HG02759 (cell line): ENCODE results near the gene TCF7.

Source experiments
- ATAC-seq: cut with Tn5 transposase; IDR thresholded peaks from one replicate; pipeline ENCODE4 v1.9.1; 2021; ENCODE audit warnings: mild to moderate bottlenecking, moderate library complexity; ENCODE audit not compliant: unreplicated experiment

Gene TCF7

DNA sequence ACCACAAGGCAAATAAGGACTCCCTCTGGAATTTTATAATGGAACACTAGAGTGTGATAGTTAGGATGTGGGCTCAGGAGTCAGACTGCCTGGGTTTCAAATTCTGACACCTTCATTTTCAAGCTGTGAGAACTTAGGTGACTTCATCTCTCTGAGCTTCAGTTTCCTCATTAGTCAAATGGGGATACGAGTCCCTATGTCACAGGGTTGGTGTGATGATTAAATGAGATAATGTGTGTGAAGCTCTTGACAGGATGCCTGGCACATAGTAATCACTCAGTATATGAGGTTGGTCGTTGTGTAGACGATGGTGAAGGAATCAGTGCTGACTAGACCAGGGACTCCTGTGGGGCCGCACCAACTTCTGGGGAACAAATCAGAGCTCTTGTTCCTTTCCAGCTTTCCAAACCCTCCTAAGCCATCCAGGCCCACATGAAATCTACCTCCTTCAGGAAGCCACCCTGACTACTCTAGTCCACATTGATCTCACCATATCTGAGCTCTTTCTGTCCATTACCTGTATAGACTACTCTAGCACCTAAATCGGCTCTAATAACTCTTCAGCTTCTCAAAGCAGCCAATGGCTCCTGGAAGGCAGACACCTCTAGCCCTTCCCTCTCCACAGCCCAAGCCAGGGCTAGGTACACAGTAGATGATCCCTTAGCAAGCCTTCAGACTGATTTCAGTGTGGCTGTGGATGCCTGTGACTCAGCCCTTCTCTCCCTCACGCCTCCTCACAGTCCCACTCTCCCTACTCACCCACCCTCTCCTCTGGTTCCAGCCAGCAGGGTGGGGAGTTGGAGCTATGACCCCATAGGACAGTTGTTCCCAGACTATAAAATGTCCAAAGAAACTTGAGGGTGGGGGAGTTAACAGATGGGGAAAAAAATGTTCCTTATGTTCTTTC lies 2.5 kb upstream of the TCF7 start:
- ATAC-seq = no peak

DNA sequence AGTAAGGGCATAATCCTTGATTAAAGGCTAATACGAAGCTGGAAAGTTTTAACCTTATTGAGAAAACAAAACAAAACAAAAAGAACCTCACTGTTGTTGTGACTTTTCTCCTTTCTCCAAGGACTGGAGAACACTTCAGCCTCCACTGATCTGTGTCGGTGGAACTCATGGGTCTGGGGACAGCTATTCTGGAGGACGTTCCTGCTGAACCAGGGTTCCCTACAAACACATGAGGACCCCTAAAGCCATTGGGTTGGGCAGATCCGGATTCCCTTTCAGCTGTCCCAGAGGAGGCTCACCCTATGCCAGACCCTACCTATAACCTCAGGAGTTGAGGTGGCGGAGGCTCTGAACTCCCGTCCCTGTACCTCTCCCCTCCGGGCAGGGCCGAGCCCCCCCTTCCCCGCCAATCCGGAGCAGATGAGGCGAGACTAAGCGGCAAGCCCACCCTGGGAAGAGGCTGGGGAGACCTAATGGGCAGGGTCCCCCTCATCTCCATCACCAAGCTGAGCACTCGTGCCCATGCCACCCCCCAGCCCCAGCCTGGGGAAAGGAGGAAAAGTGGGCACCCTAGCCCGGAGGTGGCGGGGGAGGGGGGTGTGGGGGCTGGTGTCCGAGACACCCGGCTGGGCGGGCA lies 1.6 kb upstream of the TCF7 start:
- ATAC-seq = no peak

DNA sequence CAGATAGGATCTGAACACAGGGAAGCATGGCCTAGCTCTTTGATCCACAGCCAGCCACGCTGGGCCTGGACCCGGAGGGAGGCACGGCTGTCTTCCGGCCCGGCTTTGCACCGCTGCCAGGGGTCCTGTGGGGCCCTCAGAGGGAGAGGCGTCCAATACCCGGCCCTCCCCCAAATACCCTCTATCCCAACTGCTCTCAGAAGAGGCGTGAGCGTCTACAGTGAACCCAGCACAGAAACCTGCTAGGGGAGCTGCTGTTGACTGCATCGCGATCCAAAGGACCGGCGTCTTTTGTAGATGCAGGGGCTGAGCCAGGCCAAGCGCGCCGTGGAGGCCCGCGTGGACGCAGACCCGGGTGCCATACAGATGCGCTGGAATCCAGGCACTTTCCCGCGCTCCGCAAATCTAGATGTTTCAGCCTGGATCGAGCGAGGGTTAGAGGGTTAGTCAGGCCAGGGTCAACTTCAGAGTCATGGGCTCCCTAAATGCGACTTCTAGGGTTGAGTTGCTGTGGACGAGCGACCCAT lies 1.1 kb upstream of the TCF7 start:
- no peak for ATAC-seq

DNA sequence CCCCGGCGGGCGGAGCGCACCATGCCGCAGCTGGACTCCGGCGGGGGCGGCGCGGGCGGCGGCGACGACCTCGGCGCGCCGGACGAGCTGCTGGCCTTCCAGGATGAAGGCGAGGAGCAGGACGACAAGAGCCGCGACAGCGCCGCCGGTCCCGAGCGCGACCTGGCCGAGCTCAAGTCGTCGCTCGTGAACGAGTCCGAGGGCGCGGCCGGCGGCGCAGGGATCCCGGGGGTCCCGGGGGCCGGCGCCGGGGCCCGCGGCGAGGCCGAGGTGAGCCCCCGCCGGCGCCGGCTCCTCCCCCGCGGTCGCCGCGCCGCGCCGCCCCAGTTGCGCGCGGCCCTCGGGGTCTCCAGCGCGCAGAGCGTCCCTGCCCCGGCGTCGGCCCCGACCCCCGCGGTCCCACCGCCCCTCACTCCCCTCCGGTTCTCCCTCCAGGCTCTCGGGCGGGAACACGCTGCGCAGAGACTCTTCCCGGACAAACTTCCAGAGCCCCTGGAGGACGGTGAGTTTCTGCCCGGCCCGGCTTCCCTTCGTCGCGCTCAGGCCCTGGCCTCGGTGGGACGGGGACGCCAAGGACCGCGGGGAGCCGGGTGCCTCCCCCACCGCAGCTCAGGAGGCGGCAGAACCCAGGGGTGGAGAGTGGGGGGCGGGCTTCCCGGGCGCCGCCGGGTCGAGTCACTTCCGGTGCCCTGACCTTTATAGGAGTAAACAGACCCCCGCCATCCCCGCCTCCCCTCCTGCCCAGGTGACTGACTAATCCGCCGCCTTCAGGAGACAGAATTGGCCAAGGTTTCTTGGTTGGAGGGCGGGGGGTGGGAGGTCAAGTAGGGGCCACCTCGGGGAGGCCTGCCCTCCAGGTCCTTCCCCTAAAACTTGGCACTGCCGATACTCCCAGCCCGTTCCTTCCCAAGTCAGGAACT lies 665 bp downstream of the TCF7 start:
- ATAC-seq = peak; percentile 15

DNA sequence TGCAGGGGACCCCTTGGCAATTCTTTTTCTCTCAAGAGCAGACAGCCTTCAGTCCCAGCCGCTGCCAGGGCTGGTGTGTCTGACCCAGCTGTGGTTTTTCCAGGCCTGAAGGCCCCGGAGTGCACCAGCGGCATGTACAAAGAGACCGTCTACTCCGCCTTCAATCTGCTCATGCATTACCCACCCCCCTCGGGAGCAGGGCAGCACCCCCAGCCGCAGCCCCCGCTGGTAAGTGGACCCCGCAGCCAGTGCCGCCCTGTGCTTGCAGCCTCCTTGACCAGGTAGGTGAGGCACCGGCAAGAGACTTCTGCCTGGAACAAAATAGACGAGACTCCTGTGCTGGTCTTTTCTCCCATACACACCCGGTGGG lies 1.3 kb downstream of the TCF7 start:
- no peak for ATAC-seq

DNA sequence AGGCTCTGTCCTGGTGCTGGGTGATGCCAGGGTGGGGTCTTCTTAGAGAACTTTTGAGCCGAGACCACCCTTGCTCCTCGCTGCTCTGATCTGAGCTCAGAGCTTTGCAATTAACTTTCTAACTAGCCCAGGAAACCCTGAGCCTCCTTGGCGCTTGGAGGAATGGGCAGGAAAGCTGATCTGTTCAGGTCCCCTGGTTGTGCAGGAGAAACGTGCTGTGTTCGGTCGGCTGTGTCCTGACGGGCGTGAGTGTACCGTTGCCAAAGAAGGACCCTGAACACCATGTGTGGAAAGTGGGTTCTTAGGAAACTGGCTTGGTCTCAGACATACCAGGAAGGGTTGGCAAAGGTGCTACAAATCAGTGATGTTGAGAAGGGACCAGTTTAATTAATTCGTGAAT lies 1.8 kb downstream of the TCF7 start:
- ATAC-seq = no peak

DNA sequence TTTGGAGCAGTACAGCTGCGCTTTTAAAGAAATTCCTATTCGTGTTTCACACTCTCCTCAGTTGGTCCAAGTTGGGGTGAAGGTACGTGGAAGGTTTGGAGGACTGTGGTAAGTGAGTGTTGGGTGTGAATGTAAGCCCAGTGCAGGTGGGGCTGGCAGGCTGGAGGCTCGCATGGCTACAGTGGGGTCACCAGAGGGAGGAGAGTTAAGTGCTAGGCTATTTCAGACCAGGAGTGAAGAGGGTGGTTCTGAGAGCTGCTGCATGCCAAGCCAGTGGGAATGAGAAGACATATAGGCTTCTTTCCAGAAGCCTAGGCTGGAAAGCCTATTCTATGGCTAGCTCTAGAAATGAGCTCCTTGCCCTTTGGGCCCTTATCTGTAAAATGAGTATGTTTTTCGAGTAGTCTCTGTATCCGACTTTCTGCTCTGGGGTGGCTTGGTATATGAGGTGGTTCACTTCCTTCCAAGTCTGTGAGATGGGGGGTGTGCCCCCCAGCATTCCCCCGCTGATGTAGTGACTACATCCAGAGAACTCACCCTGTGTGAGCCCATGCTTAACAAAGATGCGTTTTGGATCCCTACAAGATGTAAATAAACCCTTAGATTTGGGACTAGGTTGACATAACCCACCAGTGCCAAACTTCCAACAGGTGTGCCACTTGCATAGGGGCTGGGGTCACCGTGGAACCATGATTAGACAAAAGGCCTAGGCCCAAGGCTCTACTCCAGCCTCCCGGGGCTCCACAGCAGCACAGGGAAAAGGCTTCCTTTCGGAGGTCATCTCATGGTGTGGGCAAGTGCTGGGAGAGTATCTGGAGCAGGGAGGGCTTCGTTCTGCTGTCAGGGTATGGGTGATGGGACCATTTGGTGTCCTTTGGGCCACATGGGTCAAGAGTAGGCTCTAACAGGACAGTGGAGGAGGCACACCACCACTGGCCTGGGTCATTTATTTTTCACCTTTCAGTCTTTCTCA lies 2.6 kb downstream of the TCF7 start:
- no peak for ATAC-seq

DNA sequence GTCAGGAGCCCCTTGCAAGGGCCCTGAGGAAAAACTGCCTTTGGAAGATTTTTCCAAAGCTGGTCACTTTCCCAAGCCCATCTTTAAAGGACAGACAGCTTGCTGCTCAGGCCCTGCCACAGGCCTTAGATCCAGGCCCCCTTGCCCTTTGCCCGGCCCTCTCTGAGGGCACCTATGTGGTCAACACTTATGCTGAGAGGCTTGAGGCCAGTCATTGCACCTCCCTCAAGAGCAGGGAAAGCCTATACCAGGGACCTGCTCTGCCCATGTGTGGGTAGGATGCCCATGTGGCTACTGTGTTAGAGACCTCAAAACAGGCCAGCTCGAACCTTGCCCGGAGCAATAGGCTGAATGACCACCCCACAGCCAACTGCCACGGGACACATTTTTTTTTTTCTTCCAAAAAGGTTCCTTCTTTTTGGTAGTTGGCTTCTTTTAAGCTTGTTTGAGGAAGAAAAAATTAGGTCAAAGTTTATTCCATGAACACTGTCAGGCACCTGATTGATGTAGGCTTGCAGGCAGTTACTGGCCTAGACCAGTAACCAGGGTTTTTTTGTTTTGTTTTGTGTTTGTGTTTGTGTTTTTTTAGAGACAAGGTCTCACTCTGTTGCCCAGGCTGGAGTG lies 3.8 kb downstream of the TCF7 start:
- no peak for ATAC-seq

DNA sequence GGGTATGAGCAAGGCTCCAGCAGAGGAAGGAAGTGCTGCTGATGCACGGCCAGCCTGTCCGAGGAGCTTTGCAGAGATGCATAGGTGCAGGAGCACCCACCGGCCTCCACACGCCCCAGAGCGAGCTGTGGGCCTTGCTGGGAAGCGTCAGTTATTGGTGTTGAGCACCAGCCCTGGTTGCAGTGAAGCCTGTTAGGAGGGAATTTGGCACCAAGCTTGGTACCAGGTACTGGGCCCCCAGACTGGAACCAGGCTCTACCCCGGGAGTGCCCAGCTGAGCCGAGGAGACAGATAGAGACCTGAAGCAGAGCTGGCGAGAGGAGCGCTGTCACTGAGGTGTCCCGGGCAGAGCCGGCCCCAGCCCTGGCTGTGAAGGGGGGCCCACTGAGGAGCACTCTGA lies 5.2 kb downstream of the TCF7 start:
- ATAC-seq = no peak

DNA sequence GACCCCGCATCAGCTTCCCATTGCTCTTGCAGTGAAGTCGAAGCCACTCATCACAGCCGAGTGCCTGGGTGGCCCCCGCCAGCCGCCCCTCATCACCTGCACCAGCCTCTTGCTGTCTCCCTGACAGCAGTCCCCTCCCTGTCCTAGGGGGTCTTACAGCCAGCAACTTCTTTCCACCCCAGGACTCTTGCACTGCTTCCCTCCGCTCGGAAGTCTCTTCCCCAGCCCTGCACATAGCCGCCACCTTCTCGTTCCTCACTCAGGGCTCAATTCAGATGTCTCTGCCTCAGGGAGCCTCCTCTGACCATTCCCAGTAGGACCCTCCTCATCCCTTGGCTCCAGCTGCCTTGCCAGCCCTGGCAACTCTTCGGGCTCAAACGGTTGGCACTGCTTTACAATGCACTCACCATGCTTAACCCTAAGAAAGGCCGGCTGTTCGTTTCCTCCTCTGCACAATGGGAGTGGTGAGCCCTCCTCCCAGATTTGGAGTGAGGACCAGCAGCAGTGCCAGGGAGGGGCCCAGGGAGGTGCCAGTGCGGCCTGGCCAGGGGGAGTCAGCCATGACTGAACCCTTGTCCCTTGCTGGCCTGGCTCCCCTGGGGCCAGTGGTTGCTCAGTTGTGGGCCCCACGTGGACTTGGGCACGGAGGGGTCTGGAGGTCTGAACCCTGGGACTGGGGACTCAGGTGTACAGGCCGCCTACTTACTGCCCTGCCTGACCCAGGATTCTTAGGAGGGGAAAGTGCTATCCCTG lies 6.1 kb downstream of the TCF7 start:
- no peak for ATAC-seq

DNA sequence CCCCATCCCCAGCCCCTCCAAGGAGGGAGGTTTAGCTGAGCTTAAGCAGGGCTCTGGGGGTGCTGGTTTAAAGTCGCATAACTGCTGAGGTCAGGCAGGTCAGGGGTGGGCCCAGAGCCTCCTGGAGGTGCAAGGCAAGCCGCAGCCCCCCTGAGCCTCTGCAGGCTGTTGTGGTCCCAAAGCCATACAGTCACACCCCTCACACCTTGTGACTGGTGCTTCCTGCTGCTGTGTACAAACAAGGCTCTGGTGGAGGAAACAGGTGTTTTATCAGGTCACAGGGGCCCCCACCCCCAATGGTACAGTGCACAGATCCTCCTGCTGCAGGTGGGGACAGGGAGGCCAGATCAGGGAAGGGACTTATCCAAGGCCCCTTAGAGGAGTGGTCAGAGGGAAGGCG lies 8.0 kb downstream of the TCF7 start:
- ATAC-seq = no peak

DNA sequence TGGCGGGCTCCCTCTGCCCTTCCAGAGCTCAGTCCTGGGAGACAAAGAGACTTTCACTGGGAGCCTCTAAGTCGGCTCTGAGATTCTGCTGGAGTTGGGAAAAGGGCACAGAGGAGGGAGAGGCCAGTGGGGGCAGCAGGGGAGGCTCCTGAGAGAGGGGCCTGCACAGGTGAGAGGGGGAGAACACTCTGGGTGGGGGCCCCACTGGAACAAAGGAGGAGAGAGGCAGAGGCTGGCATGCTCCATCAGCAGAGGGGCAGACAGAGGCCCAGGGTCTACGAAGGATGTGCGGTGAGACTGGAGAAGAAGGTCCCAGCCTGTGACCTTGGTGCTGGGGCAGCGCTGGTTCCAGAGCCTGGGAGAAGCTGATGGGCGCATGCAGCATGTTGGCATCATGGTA lies 8.9 kb downstream of the TCF7 start:
- ATAC-seq = no peak

DNA sequence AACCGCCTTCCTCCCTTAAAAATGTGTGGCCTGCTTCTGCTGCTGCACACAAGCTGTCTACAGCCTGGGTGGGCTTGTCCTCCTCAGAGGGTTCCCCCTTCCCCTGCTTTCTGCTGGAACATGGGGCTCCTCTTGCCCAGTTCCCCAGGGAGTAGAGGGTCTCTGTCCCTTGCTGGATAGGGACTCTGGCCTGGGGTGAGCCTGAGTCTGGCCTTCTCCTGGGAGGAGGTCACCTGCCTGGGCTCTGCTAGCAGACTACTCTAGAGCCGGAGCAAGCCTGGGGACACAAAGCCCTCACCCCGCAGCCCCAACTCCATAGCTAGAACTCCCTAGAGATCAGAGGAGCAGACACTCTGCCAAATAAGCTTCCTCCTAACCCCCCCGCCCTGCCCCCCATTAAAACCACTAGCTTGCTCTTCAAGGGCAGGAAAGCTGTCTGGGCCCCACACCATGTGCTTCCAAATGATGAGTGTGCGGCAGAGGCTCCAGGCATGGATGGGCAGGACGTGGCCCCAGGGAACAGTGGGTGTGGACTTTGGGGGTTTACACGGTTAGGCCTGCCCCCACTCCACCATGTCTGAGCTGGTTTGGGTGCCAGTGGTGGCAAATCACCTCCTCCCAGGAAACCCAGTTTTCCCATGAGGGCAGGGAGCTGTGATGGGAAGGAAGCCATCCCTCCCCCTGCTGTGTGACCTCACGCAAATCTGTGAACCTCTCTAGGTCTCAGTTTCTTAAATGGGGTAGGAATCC lies 10.0 kb downstream of the TCF7 start:
- no peak for ATAC-seq

DNA sequence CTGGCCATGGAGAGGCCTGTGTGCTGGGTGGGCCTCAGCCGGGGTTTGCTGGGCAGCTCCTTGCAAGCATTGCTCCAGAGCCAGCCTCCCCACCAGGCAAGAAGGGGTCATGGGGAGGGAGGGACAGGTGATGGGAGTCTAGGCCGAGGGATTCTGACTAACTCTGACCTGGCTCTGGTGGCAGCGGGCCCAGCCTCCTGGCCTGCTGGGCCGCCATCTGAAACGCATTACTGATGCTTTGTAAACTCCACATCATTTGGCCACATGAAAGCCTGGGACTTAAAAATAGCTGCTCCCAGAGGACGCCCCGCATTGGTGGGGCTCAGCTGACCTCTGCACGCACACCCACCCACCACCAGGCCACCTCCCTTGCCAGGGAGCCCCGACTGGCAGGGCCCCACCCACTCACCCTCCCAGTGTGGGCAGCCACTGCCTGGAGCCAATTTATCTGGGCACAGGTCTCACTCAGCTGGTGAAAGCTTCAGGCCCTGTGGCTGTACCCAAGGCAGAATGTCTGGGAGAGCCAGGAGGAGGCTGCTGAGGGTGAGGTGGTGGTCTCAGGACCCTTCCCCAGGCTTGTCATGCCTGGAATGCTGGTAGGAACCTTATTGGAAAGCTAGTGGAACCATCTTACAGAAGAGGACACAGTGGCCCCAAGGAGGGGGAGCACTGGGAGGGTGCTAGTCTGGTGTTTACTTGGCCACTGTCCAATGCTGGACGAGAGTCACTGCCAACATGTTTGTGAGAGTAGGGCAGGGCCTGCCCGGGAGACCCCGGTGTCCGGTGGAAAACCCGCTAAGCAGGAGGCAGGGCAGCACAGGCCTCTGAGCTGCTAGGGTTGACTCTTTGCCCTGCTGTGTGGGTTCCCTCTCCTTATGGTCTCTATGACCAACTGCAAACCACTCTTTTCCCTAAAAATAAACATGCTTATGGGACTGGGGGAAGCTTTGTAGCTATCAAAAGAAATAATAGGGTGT lies 10.8 kb downstream of the TCF7 start:
- no peak for ATAC-seq

DNA sequence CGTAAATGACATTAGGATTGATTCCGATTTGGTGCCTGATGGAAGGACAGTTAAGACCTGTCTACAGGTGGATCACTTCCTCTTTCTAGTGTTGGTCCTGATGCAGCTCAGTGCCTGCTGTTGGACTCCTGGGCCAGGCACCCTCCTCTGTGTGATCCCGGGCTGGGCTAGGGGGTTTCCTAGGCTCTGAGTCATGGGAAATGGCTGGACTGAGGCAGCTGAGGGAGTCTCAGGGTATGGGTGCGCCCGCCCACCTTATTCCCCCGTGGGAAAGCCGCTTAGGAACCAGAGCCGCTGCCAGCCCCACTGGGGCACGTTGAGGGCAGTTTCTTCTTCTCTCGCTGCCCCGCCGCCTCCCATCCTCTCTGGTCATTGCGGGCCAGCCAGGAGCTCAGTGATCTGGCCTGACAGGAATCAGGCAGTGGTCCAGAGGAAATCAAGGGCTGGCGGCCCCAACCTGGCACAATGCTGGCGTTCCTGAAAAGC lies 12.9 kb downstream of the TCF7 start:
- ATAC-seq = no peak

DNA sequence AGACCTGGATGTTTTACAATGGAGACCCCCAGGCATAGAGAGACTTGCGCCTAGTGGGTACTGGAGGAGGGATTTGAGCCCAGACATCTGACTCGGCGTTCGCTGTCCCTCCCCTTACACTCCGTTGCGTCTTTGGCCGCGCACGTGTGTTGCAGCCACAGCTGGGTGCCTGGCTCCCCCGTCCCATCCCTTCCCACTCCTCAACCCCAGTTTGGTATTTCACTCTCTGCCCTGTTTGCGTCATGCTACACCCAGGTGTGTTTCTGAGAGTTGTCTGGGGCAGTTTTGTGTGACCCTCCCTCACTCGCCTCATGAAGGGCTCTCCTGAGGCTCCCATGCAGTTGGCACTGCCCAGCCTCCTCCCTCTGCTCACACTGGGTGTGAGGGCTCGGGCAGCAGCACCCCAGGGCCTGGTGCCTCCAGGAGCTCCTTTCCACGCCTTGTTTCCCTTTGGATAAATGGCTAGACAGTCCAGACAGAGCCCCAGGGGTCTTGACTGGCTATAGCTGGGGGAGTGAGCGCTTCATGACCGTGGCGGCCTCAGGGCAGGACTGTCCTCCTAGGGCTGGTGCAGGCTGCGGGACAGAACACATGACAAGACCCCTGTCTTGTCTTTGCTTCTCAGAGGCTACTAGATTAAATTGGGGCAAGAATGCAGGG lies 13.6 kb downstream of the TCF7 start:
- no peak for ATAC-seq
